Thoracic aorta (tissue), 2 donors: ENCODE results near the gene SCRN2. TPM values are rescaled to one million over a fixed set of nuclear protein-coding genes. Genes with fewer than 3 reads are reported as not detected.

Experiments used
- ATAC-seq: fragments of 150-250 bp; one replicate; pipeline ENCODE4 v1.8.0; 2017; ENCODE audit warnings: low read depth; ENCODE audit not compliant: insufficient number of reproducible peaks, low FRiP score
- DNase-seq: peaks from one replicate; pipeline ENCODE4 v3.0.0-alpha.2; 2020; ENCODE audit warnings: low spot score
- H3K27ac ChIP-seq, 2 donors: fragments of 200-600 bp; sonication (generic); 1 replicate in 1 of 2; 2 replicates in 1 of 2; pipeline ENCODE4 v1.5.1; 2016; ENCODE audit warnings: mild to moderate bottlenecking in 2 of 2, moderate library complexity in 2 of 2
- H3K27me3 ChIP-seq: fragments of 200-600 bp; sonication (generic); replicated peaks from 2 replicates; pipeline ENCODE4 v1.6.0; 2016; ENCODE audit warnings: mild to moderate bottlenecking; ENCODE audit not compliant: insufficient read depth
- H3K36me3 ChIP-seq: fragments of 200-600 bp; sonication (generic); one replicate; pipeline ENCODE4 v1.5.1; 2016
- H3K4me1 ChIP-seq, 2 donors: fragments of 200-600 bp; sonication (generic); 1 replicate in 1 of 2; 2 replicates in 1 of 2; pipeline versions ENCODE4 v1.5.1 to v1.6.0; 2016; ENCODE audit warnings: low read depth in 2 of 2, mild to moderate bottlenecking in 1 of 2; ENCODE audit not compliant: control insufficient read depth in 1 of 2
- H3K4me3 ChIP-seq: fragments of 200-600 bp; sonication (generic); 2 replicates; pipeline ENCODE4 v1.5.1; 2016; ENCODE audit warnings: mild to moderate bottlenecking
- H3K9me3 ChIP-seq: fragments of 200-600 bp; sonication (generic); 2 replicates; pipeline ENCODE4 v1.5.1; 2016
- total RNA-seq, 2 donors: library from RNA; depleted of rRNA; stranded (reverse); fragments of >200 nt; gene quantifications; one replicate each; pipeline versions ENCODE4 v1.1.0 to v1.2.3, GENCODE V29; 2016
- TF ChIP-seq, protein P1 (sequence below): fragments of 200-600 bp; sonication (generic); IDR thresholded peaks from one replicate; pipeline ENCODE4 v1.5.1; 2019; ENCODE audit warnings: antibody characterized with exemption

Gene SCRN2
- total RNA-seq, 2 donors from 2014 or later = 22.9 to 29.3 TPM

DNA sequence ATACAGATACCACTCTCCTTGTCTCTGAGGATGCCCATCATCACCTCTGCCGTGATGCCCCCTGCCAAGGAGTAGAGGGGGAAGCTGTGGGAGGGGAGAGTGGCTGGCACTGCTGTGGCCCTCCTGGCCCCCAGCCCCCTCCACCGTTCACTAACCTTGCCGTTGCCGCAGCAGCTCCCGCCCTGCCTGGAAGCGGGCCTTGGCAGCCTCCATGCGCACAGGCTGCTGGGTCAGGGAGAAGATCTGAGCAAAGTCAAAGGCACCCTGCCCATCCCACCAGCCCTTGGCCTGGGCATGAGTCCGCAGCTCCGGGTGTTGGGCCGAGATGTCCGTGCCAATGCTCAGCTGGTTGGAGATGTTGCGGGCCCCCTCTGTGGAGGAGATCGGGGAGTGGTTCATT, 2.4 kb downstream of the SCRN2 start:
- ATAC-seq (no peak), DNase-seq (no peak)
- Histone ChIP-seq H3K36me3 (no peaks in the 10 kb centered on the region), H3K4me1 (peaks cover 4 to 20% of the 10 kb centered on the region in 2 donors), H3K27ac (no peak overlapping the region), H3K4me3 (no peak overlapping the region), H3K27me3 (no peaks in the 10 kb centered on the region), H3K9me3 (no peaks in the 10 kb centered on the region)
- TF ChIP-seq, protein P1, sequence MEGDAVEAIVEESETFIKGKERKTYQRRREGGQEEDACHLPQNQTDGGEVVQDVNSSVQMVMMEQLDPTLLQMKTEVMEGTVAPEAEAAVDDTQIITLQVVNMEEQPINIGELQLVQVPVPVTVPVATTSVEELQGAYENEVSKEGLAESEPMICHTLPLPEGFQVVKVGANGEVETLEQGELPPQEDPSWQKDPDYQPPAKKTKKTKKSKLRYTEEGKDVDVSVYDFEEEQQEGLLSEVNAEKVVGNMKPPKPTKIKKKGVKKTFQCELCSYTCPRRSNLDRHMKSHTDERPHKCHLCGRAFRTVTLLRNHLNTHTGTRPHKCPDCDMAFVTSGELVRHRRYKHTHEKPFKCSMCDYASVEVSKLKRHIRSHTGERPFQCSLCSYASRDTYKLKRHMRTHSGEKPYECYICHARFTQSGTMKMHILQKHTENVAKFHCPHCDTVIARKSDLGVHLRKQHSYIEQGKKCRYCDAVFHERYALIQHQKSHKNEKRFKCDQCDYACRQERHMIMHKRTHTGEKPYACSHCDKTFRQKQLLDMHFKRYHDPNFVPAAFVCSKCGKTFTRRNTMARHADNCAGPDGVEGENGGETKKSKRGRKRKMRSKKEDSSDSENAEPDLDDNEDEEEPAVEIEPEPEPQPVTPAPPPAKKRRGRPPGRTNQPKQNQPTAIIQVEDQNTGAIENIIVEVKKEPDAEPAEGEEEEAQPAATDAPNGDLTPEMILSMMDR = no peak

DNA sequence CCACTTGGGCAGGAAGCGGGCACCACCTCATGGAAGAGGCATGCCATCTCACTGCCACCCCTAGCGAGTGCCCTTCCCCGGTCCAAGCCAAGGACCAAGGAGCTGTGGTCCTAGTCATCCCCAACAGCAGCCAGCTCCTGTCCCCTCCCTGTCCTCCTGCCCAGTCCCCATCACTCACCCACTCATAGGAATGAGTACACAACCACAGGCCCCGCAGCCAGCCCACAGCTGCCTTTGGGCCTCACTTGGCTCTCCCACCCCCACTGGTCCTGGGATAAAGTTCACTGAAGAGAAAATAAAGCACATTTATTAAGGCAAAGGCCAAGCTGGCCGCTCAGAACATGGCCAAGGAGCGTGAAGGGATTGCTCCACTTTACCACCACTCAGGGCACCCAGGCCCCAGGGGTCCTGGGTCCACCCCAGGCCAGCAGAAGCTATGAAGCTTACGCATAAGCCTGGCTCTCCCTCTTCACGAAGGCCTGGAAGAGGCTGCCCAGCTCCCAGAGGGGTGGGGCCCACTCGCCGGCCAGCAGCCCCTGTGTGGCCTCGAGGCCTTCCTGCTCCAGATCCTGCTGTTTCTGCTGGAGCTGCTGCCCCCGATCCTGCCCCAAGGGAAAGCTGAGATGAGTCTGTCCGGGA, 3.6 kb downstream of the SCRN2 start:
- H3K4me1 ChIP-seq = peaks cover 4 to 16% of the 10 kb centered on the region in 2 donors
- no peaks in the 10 kb centered on the region for H3K27me3 ChIP-seq
- DNase-seq (no peak), ATAC-seq (no peak)
- H3K27ac ChIP-seq = no peak overlapping the region
- TF ChIP-seq, protein P1 = no peak
- no peaks in the 10 kb centered on the region for H3K9me3 ChIP-seq
- H3K36me3 ChIP-seq = no peaks in the 10 kb centered on the region
- H3K4me3 ChIP-seq = no peak overlapping the region

DNA sequence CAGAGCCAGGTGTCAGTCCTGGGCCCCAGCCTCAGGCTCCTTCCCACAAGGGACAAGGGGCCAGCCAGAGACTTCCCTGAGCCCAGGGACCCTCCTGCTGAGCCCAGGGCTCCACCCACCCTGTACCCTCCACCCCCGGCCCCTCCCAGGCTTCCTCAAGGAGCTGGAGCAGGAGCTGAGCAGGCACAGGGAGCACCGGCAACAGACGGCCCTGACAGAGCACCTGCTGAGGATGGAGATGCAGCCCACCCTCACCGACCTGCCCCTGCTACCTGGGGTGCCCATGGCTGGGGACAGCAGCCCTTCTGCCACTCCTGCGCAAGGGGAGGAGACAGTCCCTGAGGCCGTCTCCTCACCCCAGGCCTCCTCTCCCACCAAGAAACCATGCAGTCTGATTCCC, 4.5 kb downstream of the SCRN2 start:
- no peaks in the 10 kb centered on the region for H3K36me3 ChIP-seq
- H3K27ac ChIP-seq = no peak overlapping the region
- TF ChIP-seq, protein P1 = no peak
- peaks cover 10 to 22% of the 10 kb centered on the region in 2 donors for H3K4me1 ChIP-seq
- ATAC-seq (no peak), DNase-seq (no peak)
- no peak overlapping the region for H3K4me3 ChIP-seq
- H3K9me3 ChIP-seq = no peaks in the 10 kb centered on the region
- no peaks in the 10 kb centered on the region for H3K27me3 ChIP-seq

DNA sequence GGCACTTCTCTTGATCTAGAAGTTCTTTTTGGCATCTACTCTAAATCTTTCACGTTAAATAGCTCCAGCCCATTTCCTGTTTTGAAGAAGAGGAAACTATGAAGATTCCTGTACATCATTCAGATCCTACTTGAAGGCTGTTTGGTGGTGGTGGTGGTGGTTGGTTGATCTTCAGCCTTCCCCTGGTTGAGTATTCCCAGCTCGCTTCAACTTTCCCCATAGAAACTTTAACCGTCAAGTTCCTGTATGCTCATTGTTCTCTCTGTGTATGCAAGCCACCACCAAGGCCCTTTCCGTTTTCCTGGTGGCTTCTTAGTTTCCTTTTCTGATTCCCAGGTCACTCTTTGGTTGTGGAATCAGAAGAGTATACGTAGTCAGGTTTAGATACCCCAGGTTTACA, 6.3 kb downstream of the SCRN2 start:
- ATAC-seq (no peak), DNase-seq (no peak)
- Histone ChIP-seq H3K27me3 (no peaks in the 10 kb centered on the region), H3K4me1 (peaks cover 13 to 19% of the 10 kb centered on the region in 2 donors), H3K4me3 (no peak overlapping the region), H3K36me3 (no peaks in the 10 kb centered on the region), H3K27ac (no peak overlapping the region), H3K9me3 (no peaks in the 10 kb centered on the region)
- TF ChIP-seq, protein P1 = no peak

DNA sequence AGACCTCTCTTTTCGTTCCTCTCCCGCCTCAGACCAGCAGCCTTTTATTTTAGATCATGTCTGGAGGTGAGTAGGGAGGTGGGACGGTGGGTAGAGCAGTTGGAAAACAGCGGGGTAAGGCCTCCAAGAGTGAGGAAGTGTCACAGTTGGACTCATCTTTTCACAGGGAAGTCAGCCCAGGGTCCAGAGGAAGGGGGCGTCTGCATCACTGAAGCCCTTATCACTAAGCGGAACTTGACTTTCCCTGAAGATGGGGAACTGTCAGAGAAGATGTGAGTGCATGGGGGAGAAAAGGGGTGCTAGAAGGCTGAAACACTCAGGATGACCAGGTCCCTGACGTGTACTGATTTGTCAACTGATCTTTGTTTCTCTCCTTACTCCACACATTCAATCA, 9.1 kb downstream of the SCRN2 start:
- peak overlapping the region in 1 of 2 donors; percentile 75 for H3K27ac ChIP-seq
- TF ChIP-seq, protein P1 = no peak

More for the DNA sequence above, 9.1 kb downstream of the SCRN2 start:
- H3K27me3 ChIP-seq = no peaks in the 10 kb centered on the region
- H3K36me3 ChIP-seq = peaks cover 10% of the 10 kb centered on the region
- peaks cover 13 to 18% of the 10 kb centered on the region in 2 donors for H3K4me1 ChIP-seq
- DNase-seq = no peak
- no peak for ATAC-seq
- H3K9me3 ChIP-seq = no peaks in the 10 kb centered on the region
- peak overlapping the region; percentile 85 for H3K4me3 ChIP-seq
